IMR-90 (cell line): ENCODE data around the gene ARHGEF10L.

ENCODE experiments used
- FOS ChIP-seq: fragments of 150-350 bp; IDR thresholded peaks from 2 replicates; pipeline ENCODE4 v1.6.1; 2016; ENCODE audit warnings: low read depth, low read length
- POLR2A ChIP-seq: IDR thresholded peaks from 2 replicates; pipeline ENCODE4 v1.6.1; 2012; ENCODE audit warnings: mild to moderate bottlenecking, low read depth, low read length
- RAD21 ChIP-seq: IDR thresholded peaks from 2 replicates; pipeline ENCODE4 v1.6.1; 2012; ENCODE audit warnings: low read length, improper control_type of control experiment
- RFX5 ChIP-seq: IDR thresholded peaks from 2 replicates; pipeline ENCODE4 v1.8.0; 2012; ENCODE audit warnings: low read depth, mild to moderate bottlenecking, low read length, moderate library complexity
- SMC3 ChIP-seq: fragments of 150-350 bp; IDR thresholded peaks from 2 replicates; pipeline ENCODE4 v1.6.1; 2016; ENCODE audit warnings: low read depth, mild to moderate bottlenecking, antibody characterized with exemption, low read length, moderate library complexity
- TF ChIP-seq, protein P1 (sequence below): conservative IDR thresholded peaks from 2 replicates; pipeline ENCODE4 v1.5.1; 2012; ENCODE audit warnings: mild to moderate bottlenecking, low read depth, low read length, improper control_type of control experiment

DNA sequence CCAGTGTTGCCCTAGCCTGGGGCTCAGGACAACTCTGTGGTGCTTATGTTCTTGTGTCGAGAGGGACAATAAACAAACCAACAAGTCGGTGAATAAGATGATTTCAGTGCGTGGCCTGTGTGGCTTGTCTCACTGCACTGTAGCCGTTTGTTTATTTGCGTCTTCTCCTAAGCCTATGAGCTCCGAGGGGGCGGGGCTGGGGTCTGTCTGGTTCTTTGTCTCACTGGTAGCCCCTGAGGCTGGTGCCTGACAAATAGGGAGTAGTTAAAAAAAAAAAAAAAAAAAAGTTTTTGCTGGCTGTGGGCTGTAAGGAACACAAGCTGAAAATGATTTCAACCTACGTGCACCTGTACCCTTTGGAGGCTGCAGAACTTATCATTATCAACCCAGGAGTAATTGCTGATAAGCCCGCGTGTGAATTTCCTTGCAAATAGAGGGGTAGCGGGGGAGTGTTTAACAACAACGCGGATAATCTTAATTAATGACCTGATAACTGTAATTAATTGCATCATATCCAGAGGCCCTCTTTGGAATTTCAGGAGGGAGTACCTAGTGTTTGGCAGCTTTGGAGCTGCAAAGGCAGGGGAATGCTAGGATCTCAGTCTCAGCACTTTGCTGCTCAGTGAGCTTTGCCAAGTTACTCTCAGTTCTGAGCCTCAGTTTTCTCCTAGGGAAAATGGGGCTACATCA lies 925 bp upstream of the ARHGEF10L start:
- TF ChIP-seq, protein P1, sequence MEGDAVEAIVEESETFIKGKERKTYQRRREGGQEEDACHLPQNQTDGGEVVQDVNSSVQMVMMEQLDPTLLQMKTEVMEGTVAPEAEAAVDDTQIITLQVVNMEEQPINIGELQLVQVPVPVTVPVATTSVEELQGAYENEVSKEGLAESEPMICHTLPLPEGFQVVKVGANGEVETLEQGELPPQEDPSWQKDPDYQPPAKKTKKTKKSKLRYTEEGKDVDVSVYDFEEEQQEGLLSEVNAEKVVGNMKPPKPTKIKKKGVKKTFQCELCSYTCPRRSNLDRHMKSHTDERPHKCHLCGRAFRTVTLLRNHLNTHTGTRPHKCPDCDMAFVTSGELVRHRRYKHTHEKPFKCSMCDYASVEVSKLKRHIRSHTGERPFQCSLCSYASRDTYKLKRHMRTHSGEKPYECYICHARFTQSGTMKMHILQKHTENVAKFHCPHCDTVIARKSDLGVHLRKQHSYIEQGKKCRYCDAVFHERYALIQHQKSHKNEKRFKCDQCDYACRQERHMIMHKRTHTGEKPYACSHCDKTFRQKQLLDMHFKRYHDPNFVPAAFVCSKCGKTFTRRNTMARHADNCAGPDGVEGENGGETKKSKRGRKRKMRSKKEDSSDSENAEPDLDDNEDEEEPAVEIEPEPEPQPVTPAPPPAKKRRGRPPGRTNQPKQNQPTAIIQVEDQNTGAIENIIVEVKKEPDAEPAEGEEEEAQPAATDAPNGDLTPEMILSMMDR: no peak
- TF ChIP-seq POLR2A: no peak
- TF ChIP-seq RFX5: no peak
- no peak for TF ChIP-seq FOS
- TF ChIP-seq RAD21: no peak
- no peak for TF ChIP-seq SMC3
